Endometrium (tissue), 2 donors: ENCODE measurements around the gene GALNT15.

Experiments
- FAIRE-seq: peaks from 2 replicates; lab custom pipeline; 2012; peaks lifted over from hg19 to GRCh38; lab: Jason Lieb, UNC
- donor health status: control.
- donor health status: control.

The GALNT15 gene, protein sequence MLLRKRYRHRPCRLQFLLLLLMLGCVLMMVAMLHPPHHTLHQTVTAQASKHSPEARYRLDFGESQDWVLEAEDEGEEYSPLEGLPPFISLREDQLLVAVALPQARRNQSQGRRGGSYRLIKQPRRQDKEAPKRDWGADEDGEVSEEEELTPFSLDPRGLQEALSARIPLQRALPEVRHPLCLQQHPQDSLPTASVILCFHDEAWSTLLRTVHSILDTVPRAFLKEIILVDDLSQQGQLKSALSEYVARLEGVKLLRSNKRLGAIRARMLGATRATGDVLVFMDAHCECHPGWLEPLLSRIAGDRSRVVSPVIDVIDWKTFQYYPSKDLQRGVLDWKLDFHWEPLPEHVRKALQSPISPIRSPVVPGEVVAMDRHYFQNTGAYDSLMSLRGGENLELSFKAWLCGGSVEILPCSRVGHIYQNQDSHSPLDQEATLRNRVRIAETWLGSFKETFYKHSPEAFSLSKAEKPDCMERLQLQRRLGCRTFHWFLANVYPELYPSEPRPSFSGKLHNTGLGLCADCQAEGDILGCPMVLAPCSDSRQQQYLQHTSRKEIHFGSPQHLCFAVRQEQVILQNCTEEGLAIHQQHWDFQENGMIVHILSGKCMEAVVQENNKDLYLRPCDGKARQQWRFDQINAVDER

DNA sequence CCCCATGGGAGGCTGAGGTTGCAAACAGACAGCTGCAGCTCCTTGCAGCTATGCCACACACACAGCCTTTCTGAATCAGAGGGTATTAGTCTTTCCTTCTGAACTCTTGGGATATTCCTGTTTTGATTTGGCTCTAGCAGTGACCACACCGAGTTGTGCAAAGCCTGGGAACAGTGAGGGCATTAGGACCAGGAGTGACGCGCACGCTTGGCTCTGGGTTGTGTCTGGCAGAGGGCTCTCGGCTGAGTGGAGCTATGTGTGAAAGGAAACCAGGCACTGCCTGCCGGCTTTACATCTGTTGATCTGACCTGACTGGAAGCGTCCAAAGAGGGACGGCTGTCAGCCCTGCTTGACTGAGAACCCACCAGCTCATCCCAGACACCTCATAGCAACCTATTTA lies at the start of gene GALNT15:
Gene GALNT15, plus strand, starts transcription at position 292 of the 400 bp plus-strand sequence. CDS start 472 bp downstream, outside the sequence.
- no peak for FAIRE-seq

DNA sequence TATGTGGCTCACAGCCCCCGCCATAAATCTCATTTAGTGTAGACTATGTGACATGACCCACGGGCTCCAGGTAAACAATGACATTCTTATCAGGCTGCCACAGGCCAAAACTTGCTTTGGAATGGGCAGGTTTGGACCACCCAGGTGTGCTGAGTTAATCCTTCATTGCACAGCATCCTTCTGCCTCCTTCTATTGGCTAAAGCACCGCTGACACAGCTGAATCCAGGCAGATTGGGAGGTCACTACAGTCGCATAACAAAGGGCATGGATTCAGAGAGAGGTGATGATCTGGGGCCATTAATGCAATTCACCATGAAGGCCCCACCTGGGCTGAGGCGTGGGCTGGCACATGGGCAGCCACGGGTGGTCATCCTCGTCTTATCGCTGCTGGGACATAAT lies 47.8 kb upstream of the GALNT15 start:
- no peak for FAIRE-seq

DNA sequence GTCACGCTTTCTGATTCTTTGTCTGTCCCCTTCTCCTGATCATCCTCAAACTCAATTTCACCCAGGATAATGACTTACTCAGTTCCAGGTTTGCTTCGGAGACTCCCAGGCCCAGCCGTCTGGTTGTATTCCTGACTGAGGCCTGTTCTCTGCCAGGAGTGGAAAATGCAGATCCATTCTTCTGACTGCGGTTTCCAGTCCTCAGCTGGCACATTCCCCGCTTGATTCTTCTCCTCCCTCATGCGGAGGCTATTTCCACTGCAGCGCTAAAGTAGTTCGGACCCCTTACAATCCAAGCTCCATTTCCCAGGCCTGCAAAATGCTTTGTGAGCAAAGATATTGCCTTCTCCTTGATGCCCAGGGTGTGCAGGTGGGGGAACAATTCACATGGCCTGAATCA lies 47.2 kb upstream of the GALNT15 start:
- FAIRE-seq, result no peak

DNA sequence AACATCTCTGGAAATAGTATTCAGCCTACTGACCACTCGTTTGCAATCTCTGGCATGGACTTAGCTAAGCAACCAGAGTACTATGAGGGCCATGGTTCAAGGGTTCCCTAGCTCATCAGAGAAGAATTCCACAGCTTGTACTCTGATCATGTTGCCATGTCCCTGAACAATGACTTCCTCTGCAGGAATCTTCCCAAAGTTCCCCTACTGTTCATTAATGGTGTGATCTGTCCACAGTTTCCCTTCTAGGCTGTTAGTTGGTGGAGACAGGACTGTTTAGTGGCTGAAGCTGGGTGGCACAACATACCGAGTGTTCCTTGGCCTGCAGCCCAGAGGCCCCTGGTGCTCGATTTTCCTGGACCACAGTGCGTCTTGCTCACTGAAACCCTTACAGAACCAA lies 44.4 kb upstream of the GALNT15 start:
- no peak for FAIRE-seq

DNA sequence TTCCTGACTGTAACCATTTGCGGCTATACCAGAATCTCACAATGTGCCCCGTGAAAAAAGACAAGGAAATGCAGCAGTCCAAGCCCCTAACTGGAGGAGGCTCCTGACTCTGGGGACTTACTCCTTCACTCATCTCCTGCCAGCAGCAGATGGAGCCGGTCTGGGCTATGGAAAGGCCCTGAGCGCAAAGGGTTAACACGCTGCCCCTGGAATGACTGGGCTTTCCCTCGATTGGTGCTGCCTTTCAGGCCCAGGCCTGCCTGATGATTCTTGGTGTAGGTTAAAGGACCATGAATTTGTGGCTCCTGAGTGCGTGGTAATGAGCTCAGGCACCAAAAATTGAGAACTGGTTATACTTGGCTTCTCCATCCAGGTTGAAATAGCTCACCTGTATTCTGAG lies 42.3 kb upstream of the GALNT15 start:
- FAIRE-seq, result no peak

DNA sequence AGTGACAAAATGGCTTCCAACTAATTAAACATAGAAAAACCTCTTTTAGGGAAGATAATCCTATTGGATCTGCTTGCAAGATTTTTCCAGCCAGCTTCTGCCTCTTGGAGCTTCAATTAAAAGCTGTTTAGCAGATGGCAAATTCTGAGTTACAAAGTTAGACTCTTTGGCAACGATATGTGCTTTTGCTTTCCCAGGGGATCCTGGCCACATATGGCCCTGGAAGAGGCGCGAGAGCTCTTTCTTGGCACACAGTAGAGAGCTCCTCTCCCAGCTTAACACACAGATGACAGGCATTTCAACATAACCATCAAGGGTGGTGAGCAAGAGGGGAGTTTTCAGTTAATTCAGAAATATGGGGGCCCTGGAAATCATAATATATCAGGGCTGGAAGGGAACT lies 41.6 kb upstream of the GALNT15 start:
- FAIRE-seq, result no peak

DNA sequence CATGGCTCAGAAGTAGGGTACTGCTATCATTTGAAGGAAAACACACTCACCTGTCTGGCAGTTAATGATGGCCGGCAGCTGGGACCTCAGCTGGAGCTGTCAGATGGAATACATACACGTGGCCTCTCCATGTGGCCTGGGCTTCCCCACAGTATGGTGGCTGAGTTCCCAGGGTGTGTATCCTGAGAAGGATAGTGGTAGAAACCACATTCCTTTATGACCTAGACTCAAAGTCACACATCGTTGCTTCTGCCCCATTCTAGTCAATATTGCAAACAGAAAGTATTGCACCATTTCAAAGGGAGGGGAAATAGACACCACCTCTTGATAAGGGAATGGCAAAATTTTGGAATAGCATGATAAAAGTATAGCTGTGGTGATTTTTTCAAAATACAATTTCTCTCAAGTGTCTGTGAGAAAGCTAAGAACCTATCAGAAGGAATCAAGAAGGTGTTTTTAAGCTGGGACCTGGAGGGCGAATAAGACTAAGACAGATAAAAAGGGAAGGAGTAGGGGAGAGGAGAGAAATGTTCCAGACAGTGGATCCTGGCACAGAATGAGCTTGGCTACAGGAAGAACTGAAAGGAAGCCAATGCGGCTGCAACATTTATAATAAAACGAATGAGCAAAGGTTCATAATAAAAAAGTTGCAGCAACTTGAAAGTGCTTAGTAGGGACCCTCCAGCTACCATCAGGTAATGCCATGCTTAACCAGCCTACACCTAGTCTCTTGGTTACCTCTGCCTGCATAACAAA lies 40.1 kb upstream of the GALNT15 start:
- no peak for FAIRE-seq

DNA sequence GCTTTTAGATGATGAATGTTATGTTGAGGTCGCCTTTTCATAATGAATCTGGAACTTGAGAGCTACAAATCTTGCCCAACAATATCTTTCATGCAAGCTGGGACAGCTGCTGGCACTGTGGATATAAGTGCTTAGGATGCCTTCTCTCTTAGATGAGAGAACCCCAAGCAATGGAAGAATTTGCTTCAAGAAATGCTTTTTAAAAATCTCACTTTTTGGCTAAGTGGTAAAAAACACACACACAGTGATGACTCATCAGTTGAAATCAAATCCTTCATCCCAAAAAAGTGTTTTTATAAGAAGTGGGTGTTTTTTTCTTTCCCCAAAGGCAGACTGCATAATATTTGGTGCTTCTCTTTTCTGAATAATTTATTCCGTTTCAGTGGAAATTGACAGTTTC lies 38.4 kb upstream of the GALNT15 start:
- no peak for FAIRE-seq

DNA sequence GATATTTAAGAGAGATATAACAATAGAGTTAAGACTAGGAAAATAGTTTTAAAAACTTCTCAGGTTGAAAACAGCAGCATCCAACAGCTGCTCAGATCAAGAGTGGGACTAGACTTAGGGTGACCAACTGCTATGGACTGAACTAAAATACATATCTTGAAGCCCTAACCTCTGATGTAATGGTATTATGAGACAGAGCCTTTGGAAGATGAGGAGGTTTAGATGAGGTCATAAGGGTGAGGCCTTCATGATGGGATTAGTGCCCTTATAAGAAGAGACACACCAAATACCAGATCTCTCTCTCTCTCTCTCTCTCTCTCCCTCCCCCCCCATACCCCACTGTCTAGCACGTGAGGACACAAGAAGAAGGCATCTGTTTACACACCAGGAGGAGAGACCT lies 37.4 kb upstream of the GALNT15 start:
- FAIRE-seq, result no peak

DNA sequence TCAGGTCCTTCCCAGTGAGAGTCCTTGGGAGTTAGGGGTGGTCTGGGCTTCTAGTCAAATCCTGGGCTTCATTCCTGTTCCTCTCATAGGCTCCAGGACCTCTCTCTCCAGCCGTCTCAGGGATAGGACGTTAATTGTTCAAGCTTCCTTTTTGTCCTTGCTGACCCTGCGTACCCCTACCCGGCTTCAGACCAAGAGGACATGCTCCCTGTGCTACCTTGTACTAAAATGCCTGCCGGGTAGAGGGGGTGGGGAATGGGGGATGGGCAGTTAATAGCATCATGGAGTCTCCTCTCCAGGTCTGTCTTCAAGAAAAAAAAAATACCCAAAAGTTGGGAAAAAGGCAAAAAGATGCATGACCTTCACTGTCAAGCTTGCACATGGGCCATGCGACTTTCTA lies 36.5 kb upstream of the GALNT15 start:
- FAIRE-seq, result no peak

DNA sequence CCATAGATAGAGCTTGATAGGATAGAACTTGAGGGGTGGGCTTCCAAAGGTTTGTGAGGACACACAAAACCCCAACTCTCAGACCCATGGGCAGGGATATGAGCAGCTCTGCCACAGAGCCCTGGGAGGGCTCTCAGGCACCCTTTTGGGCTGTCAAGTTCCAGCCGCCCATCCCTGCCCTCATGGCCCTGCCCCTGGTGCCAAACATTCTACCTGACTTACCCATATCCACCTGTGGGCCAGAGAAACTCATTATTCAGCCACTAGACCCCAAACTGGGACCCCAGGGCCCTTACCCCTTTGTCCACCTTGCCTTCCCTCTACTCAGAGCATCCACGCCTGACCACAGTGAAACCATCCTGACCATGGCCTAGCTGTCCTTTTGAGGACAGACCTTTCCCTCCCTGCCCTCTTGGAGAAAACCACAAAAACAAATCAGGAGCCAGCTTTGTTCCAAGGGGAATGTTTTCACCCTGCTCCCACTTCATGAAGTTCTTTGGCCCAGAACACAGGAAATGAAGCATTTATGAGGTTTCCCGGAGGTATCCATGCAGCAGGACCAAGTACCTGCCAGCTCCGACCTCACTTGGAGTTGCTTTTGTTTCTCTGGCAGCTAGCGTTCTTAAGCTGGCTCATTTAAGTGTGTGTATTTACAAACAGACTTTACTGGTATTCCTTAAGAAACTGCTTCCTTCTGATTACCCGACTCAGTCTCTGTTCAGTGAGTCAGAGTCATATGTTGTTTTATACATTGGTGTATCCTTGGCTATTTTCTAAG lies 34.2 kb upstream of the GALNT15 start:
- no peak for FAIRE-seq

DNA sequence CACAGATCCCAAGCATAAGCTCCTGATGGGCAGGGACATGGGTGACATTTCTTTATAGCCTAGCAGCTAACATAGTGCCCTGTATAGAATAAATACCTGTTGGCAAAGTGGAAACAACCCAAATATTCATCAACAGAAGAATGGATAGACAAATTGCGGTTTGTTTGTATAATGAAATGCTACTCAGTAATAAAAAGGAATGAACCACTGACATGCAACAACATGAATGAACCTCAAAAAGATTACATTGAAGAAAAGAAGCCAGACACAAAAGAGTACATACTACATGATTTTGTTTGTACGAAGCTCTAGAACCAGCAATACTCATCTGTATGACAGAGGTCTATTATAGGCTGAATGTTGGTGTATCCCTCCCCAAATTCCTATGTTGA lies 33.6 kb upstream of the GALNT15 start:
- FAIRE-seq, result no peak

DNA sequence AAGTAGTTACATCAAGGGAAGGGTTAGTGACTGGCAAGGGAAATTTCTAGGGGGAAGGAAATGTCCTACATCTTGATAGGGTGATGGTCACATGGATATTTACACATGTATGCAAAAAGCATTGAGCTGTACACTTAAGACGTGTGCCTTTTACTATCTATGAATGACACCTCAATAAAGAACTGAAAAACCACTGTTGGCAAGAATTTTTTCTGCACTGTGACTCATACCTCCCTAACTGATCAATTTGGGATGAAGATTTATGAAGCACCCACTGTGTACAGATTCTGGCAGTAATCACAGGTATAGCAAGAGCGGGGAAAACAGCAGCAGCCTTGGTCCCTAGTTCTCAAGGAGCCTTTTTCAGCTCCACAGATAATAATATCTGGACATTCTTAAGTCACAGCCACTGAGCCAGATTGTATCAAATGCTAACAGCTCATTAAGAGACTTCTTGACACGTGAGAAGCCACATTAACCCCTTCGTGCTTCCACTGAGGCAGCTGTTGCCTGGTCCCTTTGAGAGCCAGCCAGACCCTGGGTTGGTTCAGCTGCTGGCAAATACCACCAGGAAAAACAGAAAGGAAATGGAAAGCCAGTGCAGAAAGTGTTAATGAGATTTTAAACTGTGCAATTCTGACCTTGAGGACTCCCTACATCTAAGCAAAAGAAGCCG lies 32.0 kb upstream of the GALNT15 start:
- no peak for FAIRE-seq

DNA sequence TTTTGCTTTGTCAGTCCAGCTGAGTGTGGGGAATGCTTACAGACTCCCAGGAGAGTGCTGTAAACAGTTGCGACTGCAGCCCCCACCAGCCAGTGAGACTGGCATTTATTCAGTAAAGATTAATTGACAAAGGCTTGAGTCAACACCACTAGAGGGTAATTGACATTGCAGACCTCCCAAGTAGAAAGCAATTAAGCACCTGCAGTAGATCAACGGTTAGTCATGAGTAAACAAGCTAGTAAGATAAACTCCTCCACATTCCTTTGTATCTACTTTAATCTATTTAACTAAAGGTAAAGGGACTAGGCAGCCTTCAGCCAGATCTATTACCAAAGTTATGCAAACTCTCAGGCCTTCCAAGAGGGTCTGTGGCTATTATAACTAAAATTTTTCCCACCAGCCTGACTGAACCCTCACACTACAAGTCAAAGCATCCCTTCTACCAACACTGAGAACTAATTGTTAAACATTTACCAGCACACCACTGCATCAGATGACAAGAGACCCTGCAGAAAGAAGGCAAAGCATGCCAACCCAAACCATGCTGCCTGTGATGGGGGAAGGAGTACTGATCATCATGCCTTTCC lies 30.5 kb upstream of the GALNT15 start:
- no peak for FAIRE-seq

DNA sequence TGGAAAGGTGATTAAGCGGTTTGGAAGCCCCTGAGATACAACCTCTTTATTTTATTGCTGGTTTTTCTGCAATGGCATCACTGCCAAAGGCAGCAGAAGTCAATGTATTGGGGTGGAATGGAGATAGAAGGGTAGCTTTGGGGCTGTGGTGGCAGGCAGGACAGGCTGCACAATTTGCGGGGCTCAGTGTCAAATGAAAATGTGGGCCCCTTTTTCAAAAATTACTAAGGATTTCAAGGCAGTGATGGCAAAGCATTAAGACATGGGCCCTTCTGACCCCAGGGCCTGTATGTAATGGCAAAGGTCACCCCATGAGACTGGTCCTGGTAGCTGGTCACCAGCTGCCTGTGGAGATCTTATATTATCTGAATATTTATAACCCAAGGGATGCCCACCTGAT lies 29.3 kb upstream of the GALNT15 start:
- FAIRE-seq, result no peak

DNA sequence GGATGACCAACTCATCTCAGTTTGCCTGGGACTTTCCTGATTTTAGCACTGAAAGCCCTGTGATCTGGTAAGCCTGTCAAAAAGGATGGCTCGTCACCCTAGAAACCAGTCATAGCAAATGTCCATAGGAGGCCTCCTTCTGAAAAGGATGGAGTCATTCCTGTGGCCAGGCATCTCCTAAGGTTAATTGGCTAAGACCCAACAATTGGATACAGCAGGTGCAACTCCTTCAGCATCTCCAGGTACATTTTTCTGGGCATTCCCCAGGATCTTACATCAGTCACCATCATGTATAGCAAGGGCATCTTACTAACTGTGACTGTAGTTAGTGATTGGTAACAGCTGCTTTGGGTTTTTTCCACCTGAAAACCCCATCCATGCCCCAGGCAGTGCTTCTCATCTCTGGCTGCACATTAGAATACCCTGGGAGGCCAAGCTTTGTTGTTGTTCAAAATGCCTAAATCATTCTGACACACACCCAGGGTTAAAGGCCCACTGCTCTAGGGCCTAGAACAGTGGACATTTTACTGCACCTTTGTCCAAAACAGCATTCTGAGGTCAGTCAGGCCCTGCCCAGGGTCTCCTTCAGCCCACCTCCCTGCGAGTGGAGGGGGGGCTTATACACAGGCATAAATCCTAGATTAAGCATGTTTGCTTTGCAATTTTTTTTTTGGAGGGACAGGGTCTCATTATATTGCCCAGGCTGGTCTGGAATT lies 28.3 kb upstream of the GALNT15 start:
- no peak for FAIRE-seq

DNA sequence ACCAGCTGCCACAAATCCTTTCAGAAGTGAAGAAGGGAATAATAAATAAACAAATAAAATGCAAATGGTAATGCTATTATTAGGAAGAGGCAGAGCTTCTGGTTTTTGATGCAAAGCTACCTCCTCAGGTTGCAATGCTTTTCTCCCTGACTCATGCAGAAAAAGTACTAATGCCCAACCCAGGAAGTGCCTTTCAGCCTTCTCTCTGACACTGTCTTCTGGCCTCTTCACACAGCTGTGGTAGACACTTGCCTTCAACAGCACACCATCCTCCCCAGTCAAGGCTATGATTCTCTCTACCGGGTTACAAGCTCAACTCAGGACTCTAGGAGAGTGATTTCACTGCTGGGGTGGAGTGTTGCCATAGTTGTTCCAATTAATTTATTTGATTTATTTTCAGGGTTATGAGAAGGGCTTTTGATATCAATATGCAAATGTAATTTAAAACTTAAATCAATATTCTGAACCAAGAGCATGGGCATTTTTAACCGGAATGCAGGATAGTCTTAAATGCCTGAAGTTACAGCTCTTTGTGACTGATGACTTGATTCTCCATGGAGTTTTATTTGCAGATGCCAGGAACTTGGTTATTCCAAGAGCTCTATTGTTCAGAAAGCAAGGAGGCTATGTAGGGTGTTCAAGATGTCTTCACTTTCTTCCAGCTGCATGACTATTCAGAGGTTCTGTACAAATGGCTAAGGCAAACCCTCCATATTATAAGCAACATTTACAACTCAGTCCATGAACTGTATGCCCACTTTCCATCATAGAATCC lies 27.1 kb upstream of the GALNT15 start:
- no peak for FAIRE-seq

DNA sequence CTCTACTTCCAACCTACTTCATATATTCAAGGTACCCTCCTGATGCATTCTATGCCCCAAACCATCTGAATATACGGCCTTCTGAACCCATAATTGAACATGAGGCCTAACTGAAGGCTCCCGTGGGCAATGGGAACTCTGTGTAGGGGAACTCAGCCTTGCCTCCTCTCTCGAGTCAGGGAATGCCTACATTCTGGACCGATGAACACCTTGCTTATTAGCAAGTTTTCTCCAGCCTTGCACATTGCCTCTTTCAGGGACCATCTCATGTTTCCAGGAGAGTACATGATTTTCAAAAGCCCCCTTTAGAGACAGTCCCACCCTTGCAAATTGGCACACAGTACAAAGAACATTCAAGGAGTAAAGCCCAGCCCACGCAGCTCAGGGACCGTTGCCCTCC lies 26.3 kb upstream of the GALNT15 start:
- no peak for FAIRE-seq

DNA sequence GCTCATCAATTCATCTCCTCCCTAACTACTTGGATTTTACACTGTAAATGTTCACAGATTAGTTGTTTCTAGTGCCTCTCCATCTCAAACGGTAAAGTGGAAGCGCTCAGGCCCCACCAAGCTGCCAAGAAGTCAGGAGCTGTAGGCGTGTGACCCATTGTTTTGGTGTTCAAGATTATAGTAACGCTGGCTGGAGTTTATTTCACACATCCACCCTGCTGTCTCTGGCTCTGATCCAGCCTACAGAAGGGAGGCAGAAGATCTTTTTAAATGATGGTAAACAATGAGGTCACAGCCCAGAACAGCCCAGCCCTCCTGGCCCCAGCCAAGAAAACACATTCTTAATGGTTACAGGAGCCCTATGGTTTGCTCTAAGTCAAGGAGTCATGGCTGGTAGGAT lies 25.7 kb upstream of the GALNT15 start:
- peak; percentile 91 for FAIRE-seq

DNA sequence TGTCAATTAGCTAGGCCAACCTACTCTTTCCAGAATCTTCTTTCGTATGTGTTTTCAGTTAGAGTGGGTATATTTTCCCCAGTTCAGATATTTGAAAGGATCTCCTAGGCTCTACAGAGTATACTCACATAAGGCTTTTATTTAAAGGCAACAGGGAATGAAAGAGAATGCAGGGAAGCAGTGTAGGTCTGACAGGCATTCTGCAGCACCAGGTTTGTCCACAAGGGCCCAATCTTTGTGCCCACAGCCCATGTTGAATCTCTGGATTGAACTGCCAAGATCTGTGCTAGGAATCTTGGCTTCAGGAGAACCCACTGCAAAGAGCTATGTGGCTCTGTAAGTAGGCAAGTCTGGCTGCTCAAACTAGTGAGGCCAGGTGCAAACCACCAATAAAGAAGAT lies 24.2 kb upstream of the GALNT15 start:
- no peak for FAIRE-seq
